Measurements from ENCODE around the gene FBLN2. TPM values are rescaled to one million over a fixed set of nuclear protein-coding genes. Genes with fewer than 3 reads are reported as not detected.

Gene FBLN2
- total and polyA plus RNA-seq, 2 donors = 132 to 246 TPM

- Histone ChIP-seq H3K27ac (ENCODE audit: low read depth) (no peak overlapping the region), H3K4me1 (ENCODE audit: insufficient read depth) (no peaks in the 10 kb centered on the region), H3K4me3 (ENCODE audit: low read depth, low read length) (no peak overlapping the region), H3K36me3 (ENCODE audit: insufficient read depth) (no peaks in the 10 kb centered on the region)
- no peak for DNase-seq (ENCODE audit: extremely low spot score)
- WGBS = 87% methylated on average over 3 of the region's 3 CpGs
Measured at GRCh38 chr3:13542142-13542541, 6.8 kb upstream of the FBLN2 start.

- no peak for DNase-seq (ENCODE audit: extremely low spot score)
- no peaks in the 10 kb centered on the region for H3K36me3 ChIP-seq (ENCODE audit: insufficient read depth)
- no peak overlapping the region for H3K4me3 ChIP-seq (ENCODE audit: low read depth, low read length)
- H3K27ac ChIP-seq (ENCODE audit: low read depth) = no peak overlapping the region
- 57% methylated on average over 5 of the region's 5 CpGs for WGBS
- no peaks in the 10 kb centered on the region for H3K4me1 ChIP-seq (ENCODE audit: insufficient read depth)
Measured at GRCh38 chr3:13543253-13543652, 5.7 kb upstream of the FBLN2 start.

GRCh38 chr3:13544293-13544831 lies 4.6 kb upstream of the FBLN2 start:
- Histone ChIP-seq H3K36me3 (ENCODE audit: insufficient read depth) (no peaks in the 10 kb centered on the region), H3K4me3 (ENCODE audit: low read depth, low read length) (no peak overlapping the region), H3K27ac (ENCODE audit: low read depth) (no peak overlapping the region), H3K4me1 (ENCODE audit: insufficient read depth) (no peaks in the 10 kb centered on the region)
- no peak for DNase-seq (ENCODE audit: extremely low spot score)
- WGBS = 55% methylated on average over 6 of the region's 6 CpGs

GRCh38 chr3:13544951-13545651 lies 3.8 kb upstream of the FBLN2 start:
- 71% methylated on average over 9 of the region's 9 CpGs for WGBS

GRCh38 chr3:13545952-13546454 lies 2.9 kb upstream of the FBLN2 start:
- H3K27ac ChIP-seq (ENCODE audit: low read depth) = peak overlapping the region; percentile 11
- no peaks in the 10 kb centered on the region for H3K4me1 ChIP-seq (ENCODE audit: insufficient read depth)
- no peak for DNase-seq (ENCODE audit: extremely low spot score)
- 71% methylated on average over 9 of the region's 9 CpGs for WGBS
- no peaks in the 10 kb centered on the region for H3K36me3 ChIP-seq (ENCODE audit: insufficient read depth)
- H3K4me3 ChIP-seq (ENCODE audit: low read depth, low read length) = no peak overlapping the region

More at GRCh38 chr3:13544951-13545651, 3.8 kb upstream of the FBLN2 start:
- H3K4me3 ChIP-seq (ENCODE audit: low read depth, low read length) = no peak overlapping the region
- no peak for DNase-seq (ENCODE audit: extremely low spot score)
- H3K27ac ChIP-seq (ENCODE audit: low read depth) = no peak overlapping the region
- no peaks in the 10 kb centered on the region for H3K4me1 ChIP-seq (ENCODE audit: insufficient read depth)
- no peaks in the 10 kb centered on the region for H3K36me3 ChIP-seq (ENCODE audit: insufficient read depth)

DNA sequence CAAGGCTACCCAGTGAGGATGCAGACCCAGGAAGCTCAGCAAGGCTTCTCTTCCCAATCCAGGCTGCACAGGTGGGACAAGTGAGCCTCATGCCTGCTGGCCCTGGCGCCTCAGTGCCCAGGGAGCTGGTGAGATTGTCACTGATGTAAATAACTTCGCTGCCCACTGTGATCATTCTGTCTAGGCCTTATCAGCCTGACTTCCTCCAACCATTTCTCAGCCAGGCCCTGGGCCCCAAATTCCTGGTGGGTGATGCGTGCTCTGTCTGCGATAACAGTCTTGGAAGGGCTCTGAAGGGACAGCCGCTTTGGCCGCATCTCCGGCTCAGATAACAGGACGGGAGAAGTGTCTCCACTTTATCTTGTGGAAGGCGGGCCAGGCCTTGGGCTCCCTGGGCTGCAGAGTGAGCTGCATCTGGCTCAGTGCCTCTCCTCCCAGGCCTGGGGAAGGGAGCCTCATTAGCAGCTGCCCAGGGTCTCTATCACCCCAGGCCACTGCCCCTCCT lies 2.2 kb upstream of the FBLN2 start:
- no peak overlapping the region for H3K27ac ChIP-seq (ENCODE audit: low read depth)
- no peak overlapping the region for H3K4me3 ChIP-seq (ENCODE audit: low read depth, low read length)
- no peak for DNase-seq (ENCODE audit: extremely low spot score)
- WGBS = 28% methylated on average over 9 of the region's 9 CpGs
- H3K4me1 ChIP-seq (ENCODE audit: insufficient read depth) = no peaks in the 10 kb centered on the region
- no peaks in the 10 kb centered on the region for H3K36me3 ChIP-seq (ENCODE audit: insufficient read depth)

GRCh38 chr3:13547591-13548371 lies 1.1 kb upstream of the FBLN2 start:
- H3K4me1 ChIP-seq (ENCODE audit: insufficient read depth) = no peaks in the 10 kb centered on the region
- no peaks in the 10 kb centered on the region for H3K36me3 ChIP-seq (ENCODE audit: insufficient read depth)
- 65% methylated on average over 10 of the region's 10 CpGs for WGBS
- H3K4me3 ChIP-seq (ENCODE audit: low read depth, low read length) = no peak overlapping the region
- no peak overlapping the region for H3K27ac ChIP-seq (ENCODE audit: low read depth)
- no peak for DNase-seq (ENCODE audit: extremely low spot score)

- DNase-seq (ENCODE audit: extremely low spot score) = no peak
- Histone ChIP-seq H3K36me3 (ENCODE audit: insufficient read depth) (no peaks in the 10 kb centered on the region), H3K4me3 (ENCODE audit: low read depth, low read length) (peak overlapping the region; percentile 45), H3K4me1 (ENCODE audit: insufficient read depth) (no peaks in the 10 kb centered on the region), H3K27ac (ENCODE audit: low read depth) (no peak overlapping the region)
- WGBS = 66% methylated on average over 18 of the region's 18 CpGs
Measured at GRCh38 chr3:13549623-13550422, 898 bp downstream of the FBLN2 start.

DNA sequence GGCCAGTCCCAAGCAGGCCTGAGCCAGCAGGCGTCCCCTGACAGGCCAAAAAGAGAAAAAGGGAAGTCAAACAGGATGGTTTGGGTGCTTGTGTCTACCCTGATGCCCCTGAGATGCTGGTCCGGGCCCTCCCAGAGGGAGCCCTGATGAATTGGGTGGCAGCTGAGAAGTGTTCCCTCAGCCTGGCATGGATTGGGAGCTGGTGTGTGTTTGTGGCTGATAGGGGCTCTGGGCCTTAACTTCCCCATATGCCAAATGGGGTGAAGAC lies 1.4 kb downstream of the FBLN2 start:
- no peak for DNase-seq (ENCODE audit: extremely low spot score)
- H3K4me1 ChIP-seq (ENCODE audit: insufficient read depth) = no peaks in the 10 kb centered on the region
- WGBS = 67% methylated on average over 2 of the region's 2 CpGs
- H3K36me3 ChIP-seq (ENCODE audit: insufficient read depth) = no peaks in the 10 kb centered on the region
- no peak overlapping the region for H3K27ac ChIP-seq (ENCODE audit: low read depth)
- H3K4me3 ChIP-seq (ENCODE audit: low read depth, low read length) = peak overlapping the region; percentile 45

DNA sequence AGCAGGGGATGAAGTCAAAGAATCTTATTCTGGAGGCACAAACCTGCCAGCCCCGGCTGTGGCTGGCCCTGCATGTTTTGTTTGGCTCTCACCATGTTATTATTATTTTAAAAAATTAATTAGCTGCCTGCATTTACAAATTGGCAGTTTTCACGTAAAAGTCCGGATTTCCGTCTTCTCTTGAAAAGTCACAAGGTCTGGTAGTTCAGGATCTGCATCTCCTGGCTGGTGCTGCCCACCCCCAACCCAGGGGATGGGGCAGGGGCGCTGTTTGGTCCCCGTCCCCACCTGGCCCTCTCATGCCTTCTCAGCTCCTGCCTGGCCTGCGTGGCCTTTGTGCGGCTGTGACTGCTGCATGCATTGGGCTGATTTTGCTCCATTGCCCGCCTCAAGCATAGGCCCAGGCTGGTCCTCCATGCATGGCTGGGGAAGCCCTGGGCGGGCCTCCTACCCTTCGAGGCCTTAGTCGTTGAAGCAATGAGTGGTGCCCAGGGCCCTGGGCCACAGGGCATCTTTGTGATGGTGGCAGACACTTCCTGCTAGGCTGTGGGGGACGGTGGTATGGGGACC lies 2.0 kb downstream of the FBLN2 start:
- 79% methylated on average over 13 of the region's 13 CpGs for WGBS
- no peak overlapping the region for H3K27ac ChIP-seq (ENCODE audit: low read depth)
- H3K4me3 ChIP-seq (ENCODE audit: low read depth, low read length) = no peak overlapping the region
- no peaks in the 10 kb centered on the region for H3K4me1 ChIP-seq (ENCODE audit: insufficient read depth)
- H3K36me3 ChIP-seq (ENCODE audit: insufficient read depth) = no peaks in the 10 kb centered on the region
- no peak for DNase-seq (ENCODE audit: extremely low spot score)

GRCh38 chr3:13552857-13553652 lies 4.1 kb downstream of the FBLN2 start:
- Histone ChIP-seq H3K4me1 (ENCODE audit: insufficient read depth) (no peaks in the 10 kb centered on the region), H3K4me3 (ENCODE audit: low read depth, low read length) (no peak overlapping the region), H3K36me3 (ENCODE audit: insufficient read depth) (no peaks in the 10 kb centered on the region), H3K27ac (ENCODE audit: low read depth) (no peak overlapping the region)
- no peak for DNase-seq (ENCODE audit: extremely low spot score)
- WGBS = 63% methylated on average over 28 of the region's 28 CpGs

GRCh38 chr3:13553686-13554085 lies 4.8 kb downstream of the FBLN2 start:
- H3K27ac ChIP-seq (ENCODE audit: low read depth) = no peak overlapping the region
- no peak overlapping the region for H3K4me3 ChIP-seq (ENCODE audit: low read depth, low read length)
- 69% methylated on average over 12 of the region's 12 CpGs for WGBS
- H3K36me3 ChIP-seq (ENCODE audit: insufficient read depth) = no peaks in the 10 kb centered on the region
- H3K4me1 ChIP-seq (ENCODE audit: insufficient read depth) = no peaks in the 10 kb centered on the region
- DNase-seq (ENCODE audit: extremely low spot score) = no peak
